ENCODE measurements around the gene KCNQ5.

The KCNQ5 gene

DNA sequence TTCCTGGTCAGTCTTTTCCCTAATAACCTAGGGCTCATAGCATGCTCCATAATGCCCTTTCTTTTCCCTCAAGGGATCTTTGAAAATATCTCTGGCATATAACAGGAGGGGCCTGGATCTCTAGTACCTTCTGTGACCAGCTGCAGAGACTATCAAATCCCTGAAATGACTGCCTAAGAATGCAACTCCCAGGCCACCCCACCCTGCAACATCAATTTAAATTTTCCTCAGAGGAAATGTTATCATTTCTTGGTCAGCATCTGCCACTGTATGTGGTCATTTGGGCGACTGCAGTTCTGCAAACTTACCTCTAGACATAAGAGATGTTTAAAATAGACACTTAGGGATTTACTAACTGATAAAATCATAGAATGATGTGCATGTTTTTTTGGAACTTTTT, 200.2 kb downstream of the KCNQ5 start:
- intact Hi-C loops (cut with DNase I; ENCODE audit: low total_unique reads): no loop called here
- no peak overlapping the region for H3K27ac ChIP-seq
- H3K36me3 ChIP-seq: no peaks in the 10 kb centered on the region
- no peaks in the 10 kb centered on the region for H3K27me3 ChIP-seq
- no peaks in the 10 kb centered on the region for H3K9me3 ChIP-seq
- TF ChIP-seq, protein P1, sequence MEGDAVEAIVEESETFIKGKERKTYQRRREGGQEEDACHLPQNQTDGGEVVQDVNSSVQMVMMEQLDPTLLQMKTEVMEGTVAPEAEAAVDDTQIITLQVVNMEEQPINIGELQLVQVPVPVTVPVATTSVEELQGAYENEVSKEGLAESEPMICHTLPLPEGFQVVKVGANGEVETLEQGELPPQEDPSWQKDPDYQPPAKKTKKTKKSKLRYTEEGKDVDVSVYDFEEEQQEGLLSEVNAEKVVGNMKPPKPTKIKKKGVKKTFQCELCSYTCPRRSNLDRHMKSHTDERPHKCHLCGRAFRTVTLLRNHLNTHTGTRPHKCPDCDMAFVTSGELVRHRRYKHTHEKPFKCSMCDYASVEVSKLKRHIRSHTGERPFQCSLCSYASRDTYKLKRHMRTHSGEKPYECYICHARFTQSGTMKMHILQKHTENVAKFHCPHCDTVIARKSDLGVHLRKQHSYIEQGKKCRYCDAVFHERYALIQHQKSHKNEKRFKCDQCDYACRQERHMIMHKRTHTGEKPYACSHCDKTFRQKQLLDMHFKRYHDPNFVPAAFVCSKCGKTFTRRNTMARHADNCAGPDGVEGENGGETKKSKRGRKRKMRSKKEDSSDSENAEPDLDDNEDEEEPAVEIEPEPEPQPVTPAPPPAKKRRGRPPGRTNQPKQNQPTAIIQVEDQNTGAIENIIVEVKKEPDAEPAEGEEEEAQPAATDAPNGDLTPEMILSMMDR (IDR thresholded peaks at IDR 0.05): no peak
- no peak overlapping the region for H3K4me3 ChIP-seq
- peaks cover 0 to 5% (median 0%) of the 10 kb centered on the region in 4 donors for H3K4me1 ChIP-seq
- DNase-seq: no peak

DNA sequence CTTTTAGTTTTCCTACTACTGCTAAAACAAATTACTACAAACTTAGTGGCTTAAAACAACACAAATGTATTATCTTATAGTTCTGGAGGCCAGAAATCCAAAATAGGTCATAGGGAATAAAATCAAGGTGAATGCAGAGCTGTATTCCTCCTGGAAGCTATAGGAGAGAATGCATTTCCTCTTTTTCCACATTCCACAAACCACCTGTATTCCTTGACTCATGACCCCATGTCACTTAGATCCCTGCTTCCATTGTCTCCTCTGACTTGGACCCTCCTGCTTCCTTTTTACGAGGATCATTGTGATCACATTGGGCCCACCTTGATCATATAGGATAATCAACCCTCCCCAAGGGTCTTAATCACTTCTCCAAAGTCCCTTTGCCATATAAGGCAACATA, 200.8 kb downstream of the KCNQ5 start:
- H3K9me3 ChIP-seq: no peaks in the 10 kb centered on the region
- intact Hi-C loops (cut with DNase I; ENCODE audit: low total_unique reads): no loop called here
- H3K27ac ChIP-seq: no peak overlapping the region
- TF ChIP-seq, protein P1 (IDR thresholded peaks at IDR 0.05): no peak
- H3K4me3 ChIP-seq: no peak overlapping the region
- peaks cover 0 to 5% (median 0%) of the 10 kb centered on the region in 4 donors for H3K4me1 ChIP-seq
- H3K27me3 ChIP-seq: no peaks in the 10 kb centered on the region
- H3K36me3 ChIP-seq: no peaks in the 10 kb centered on the region
- DNase-seq: no peak

DNA sequence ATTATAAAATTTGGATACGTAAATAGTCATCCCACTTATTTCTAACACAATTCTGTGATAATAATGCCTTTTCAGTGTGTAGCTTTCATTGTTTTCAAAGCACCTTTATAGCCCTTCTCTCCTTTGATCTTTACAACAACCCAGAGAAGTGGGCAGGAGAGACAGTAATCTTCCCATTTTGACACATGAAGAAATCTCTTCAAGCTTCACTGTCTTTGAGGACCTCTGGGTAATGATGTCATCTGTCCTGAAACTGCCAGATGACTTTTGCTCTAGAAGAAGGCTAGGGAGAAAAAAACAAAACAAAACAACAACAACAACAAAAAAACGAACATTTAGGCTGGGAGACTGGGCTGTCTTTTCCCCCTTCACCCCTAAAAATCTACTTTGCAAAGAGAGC, 203.0 kb downstream of the KCNQ5 start:
- peaks cover 0 to 5% (median 0%) of the 10 kb centered on the region in 4 donors for H3K4me1 ChIP-seq
- H3K9me3 ChIP-seq: no peaks in the 10 kb centered on the region
- no peak overlapping the region for H3K4me3 ChIP-seq
- H3K27me3 ChIP-seq: no peaks in the 10 kb centered on the region
- H3K27ac ChIP-seq: no peak overlapping the region
- DNase-seq: no peak
- TF ChIP-seq, protein P1 (IDR thresholded peaks at IDR 0.05): no peak
- intact Hi-C loops (cut with DNase I; ENCODE audit: low total_unique reads): no loop called here
- no peaks in the 10 kb centered on the region for H3K36me3 ChIP-seq

DNA sequence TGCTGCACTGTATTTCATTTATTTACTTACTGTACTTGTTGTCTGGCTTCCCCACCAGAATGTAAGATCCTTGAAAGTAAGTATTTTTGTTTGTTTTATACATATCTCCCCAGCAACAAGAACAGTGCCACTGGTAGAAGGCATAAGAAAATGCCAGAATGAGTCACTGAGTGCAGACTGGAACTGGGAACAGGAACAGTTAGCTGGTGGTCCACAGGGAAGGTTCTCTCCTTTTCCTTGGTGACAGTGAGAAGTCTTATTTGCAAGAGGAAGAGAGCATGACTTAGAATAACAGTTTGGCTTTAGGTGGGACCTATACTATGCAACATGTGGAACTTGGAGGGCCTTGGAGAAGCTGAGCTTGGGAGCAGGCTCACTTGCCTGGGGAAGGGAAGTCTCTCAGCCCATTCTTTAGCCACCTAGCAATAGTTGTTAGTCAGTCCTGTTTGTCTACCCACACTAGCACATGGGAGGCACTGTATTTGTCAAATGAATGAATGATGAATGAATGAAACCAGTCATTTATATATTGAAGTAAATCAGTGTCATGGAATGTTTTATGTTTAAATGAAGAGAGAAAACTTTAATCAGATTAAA, 203.5 kb downstream of the KCNQ5 start:
- Histone ChIP-seq H3K27ac (no peak overlapping the region), H3K36me3 (no peaks in the 10 kb centered on the region), H3K4me3 (no peak overlapping the region), H3K27me3 (no peaks in the 10 kb centered on the region), H3K9me3 (no peaks in the 10 kb centered on the region), H3K4me1 (peaks cover 0 to 5% (median 0%) of the 10 kb centered on the region in 4 donors)
- intact Hi-C loops (cut with DNase I; ENCODE audit: low total_unique reads): no loop called here
- TF ChIP-seq, protein P1 (IDR thresholded peaks at IDR 0.05): no peak
- no peak for DNase-seq

DNA sequence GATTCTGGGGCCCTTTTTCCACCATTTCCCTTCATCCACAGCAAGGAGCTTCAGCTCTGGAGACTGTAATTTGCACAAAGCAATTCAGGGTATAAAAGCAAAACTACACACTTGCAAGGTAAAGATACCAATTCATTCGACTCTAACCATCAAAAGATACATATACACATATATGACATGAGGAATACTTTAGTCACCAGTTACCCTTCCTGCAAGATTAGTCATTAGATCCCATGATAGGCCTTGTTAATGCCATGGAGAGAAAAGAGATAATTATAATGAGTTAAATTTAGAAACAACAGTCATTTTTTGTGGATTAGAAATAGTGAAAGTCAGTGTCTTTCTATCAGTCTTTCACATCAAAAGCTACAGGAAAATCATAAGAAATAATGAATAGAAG, 204.2 kb downstream of the KCNQ5 start:
- H3K4me3 ChIP-seq: no peak overlapping the region
- H3K9me3 ChIP-seq: no peaks in the 10 kb centered on the region
- peaks cover 0 to 5% (median 0%) of the 10 kb centered on the region in 4 donors for H3K4me1 ChIP-seq
- no peaks in the 10 kb centered on the region for H3K36me3 ChIP-seq
- intact Hi-C loops (cut with DNase I; ENCODE audit: low total_unique reads): no loop called here
- DNase-seq: no peak
- H3K27ac ChIP-seq: no peak overlapping the region
- no peaks in the 10 kb centered on the region for H3K27me3 ChIP-seq
- TF ChIP-seq, protein P1 (IDR thresholded peaks at IDR 0.05): no peak
